ENCODE measurements around the gene CLSTN1. TPM values are rescaled to one million over a fixed set of nuclear protein-coding genes. Genes with fewer than 3 reads are reported as not detected.

CLSTN1 gene
- total and polyA plus RNA-seq, 2 of the 8 experiments (the other 6 are each of a cell fraction or from before 2014, with no cell fraction given) = 34.2 to 97.4 TPM

GRCh38 chr1:9689971-9690381 lies 133.8 kb downstream of the CLSTN1 start (continued):
- no peak for TF ChIP-seq USF2 (IDR thresholded peaks at IDR 0.05; ENCODE audit: low read length)
- TF ChIP-seq SAP30 (IDR thresholded peaks at IDR 0.05; ENCODE audit: insufficient read depth, insufficient replicate concordance, low read length) = no peak
- 0 out of 3 replicates have a peak, but pooled peaks of 1 of the 2 experiments have one; percentile 35 for TF ChIP-seq POLR2A (IDR thresholded peaks at IDR 0.05; ENCODE audit: control extremely low read depth in 1 of 2, low read depth in 2 of 2, low read length in 2 of 2)
- TF ChIP-seq SP4 (IDR thresholded peaks at IDR 0.05; ENCODE audit: low read length) = no peak
- no peak for TF ChIP-seq CHD2 (IDR thresholded peaks at IDR 0.05; ENCODE audit: low read length)
- TF ChIP-seq TBP (IDR thresholded peaks at IDR 0.05; ENCODE audit: low read depth, low read length) = no peak
- TF ChIP-seq SIRT6 (IDR thresholded peaks at IDR 0.05; ENCODE audit: low read length) = no peak
- TF ChIP-seq SRF (IDR thresholded peaks at IDR 0.05; ENCODE audit: low read depth, low read length) = no peak
- TF ChIP-seq RFX5 (IDR thresholded peaks at IDR 0.05; ENCODE audit: borderline replicate concordance, low read depth, low read length) = no peak
- TF ChIP-seq MAX (IDR thresholded peaks at IDR 0.05) = peak; percentile 73
- no peak for TF ChIP-seq BRCA1 (IDR thresholded peaks at IDR 0.05; ENCODE audit: low read depth, low read length)
- no peak for TF ChIP-seq SIX5 (IDR thresholded peaks at IDR 0.05; ENCODE audit: low read depth, low read length)
- no peak for TF ChIP-seq CHD1 (IDR thresholded peaks at IDR 0.05; ENCODE audit: low read depth, low read length)
- TF ChIP-seq JUND (IDR thresholded peaks at IDR 0.05; ENCODE audit: low read length) = no peak

Measured in H1 (cell line).